ENCODE measurements around the gene ATXN7L1. TPM values are rescaled to one million over a fixed set of nuclear protein-coding genes. Genes with fewer than 3 reads are reported as not detected.
A peak's percentile ranks its signal among the peaks of the same experiment; 100 is the strongest.

Gene ATXN7L1
- total RNA-seq, 1 donor from 2014 or later, result 16.0 TPM

DNA sequence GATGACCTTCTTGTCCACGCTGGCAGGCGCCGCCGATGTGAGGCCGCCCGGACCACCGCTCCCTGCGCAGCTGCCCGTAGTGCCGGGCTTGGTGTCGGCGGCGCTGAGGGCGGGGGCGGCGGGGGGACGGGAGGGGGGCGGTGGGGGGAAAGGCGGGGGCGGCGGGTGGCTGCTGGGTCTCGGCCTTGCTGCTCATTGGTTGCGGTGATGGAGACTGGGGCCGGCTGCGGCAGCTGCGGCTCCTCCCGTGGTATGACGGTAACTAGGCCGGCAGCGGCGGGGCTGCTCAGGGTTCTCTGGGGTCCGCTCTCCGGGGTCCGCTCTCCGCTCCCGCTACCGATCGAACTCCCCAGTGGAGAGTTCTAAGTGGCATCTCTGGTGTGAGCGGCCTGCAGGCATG is 293.3 kb downstream of the ATXN7L1 start:
- no peaks in the 10 kb centered on the region for H3K36me3 Mint-ChIP-seq
- TF ChIP-seq, protein P1, sequence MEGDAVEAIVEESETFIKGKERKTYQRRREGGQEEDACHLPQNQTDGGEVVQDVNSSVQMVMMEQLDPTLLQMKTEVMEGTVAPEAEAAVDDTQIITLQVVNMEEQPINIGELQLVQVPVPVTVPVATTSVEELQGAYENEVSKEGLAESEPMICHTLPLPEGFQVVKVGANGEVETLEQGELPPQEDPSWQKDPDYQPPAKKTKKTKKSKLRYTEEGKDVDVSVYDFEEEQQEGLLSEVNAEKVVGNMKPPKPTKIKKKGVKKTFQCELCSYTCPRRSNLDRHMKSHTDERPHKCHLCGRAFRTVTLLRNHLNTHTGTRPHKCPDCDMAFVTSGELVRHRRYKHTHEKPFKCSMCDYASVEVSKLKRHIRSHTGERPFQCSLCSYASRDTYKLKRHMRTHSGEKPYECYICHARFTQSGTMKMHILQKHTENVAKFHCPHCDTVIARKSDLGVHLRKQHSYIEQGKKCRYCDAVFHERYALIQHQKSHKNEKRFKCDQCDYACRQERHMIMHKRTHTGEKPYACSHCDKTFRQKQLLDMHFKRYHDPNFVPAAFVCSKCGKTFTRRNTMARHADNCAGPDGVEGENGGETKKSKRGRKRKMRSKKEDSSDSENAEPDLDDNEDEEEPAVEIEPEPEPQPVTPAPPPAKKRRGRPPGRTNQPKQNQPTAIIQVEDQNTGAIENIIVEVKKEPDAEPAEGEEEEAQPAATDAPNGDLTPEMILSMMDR (conservative IDR thresholded peaks at IDR 0.05), result no peak
- H3K4me1 Mint-ChIP-seq (ENCODE audit: unreplicated experiment), result peaks cover 18% of the 10 kb centered on the region
- H3K27ac Mint-ChIP-seq, result no peak overlapping the region
- no peaks in the 10 kb centered on the region for H3K9me3 Mint-ChIP-seq
- H3K27me3 Mint-ChIP-seq, result no peaks in the 10 kb centered on the region
- DNase-seq (ENCODE audit: extremely low spot score, unreplicated experiment), result no peak
- no peak overlapping the region for H3K4me3 Mint-ChIP-seq

DNA sequence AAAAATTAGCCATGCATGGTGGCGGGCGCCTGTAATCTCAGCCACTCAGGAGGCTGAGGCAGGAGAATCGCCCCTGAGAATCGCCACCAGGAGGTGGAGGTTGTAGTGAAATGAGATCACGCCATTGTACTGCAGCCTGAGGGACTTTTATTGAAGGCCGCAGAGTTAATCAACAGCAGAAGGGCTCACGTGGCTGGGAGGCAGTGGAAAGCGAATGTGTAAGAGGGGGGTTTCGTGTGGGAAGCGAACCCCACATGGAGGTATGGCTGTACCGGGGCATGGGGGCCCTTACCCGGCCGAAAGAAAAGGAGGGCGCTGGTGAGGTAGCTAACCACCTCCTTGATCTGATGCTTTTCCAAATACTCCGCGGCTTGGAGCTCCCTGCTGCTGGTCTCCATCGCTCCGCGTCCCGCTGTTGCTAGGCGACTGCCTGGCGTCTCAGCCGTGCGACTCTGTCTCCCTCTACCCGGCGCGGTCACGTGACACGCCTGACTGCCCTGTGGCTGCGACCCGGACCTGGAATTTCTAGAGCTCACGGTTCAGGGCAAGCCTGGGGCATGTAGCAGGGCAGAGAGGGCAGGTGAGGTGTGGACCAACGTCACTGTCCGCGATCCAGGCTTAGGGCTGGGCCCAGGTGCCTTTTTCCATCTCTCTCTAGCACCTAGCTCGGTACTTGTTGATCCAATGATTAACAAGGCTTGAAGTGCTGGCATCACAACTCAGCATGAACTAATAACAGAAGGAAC is 295.2 kb downstream of the ATXN7L1 start, which contains the start of gene EFCAB10:
EFCAB10 (minus strand) TSS at position 428 of the 746 bp plus-strand sequence; CDS start at position 398, 30 bp downstream.
- DNase-seq (ENCODE audit: extremely low spot score, unreplicated experiment), result peak; percentile 87
- peak within 1 kb of the TSS; percentile 80 for H3K27ac Mint-ChIP-seq
- H3K4me1 Mint-ChIP-seq (ENCODE audit: unreplicated experiment), result peaks cover 15% of the 10 kb centered on the region
- no peaks in the 10 kb centered on the region for H3K9me3 Mint-ChIP-seq
- no peaks in the 10 kb centered on the region for H3K36me3 Mint-ChIP-seq
- H3K4me3 Mint-ChIP-seq, result peak within 1 kb of the TSS; percentile 87
- TF ChIP-seq, protein P1 (conservative IDR thresholded peaks at IDR 0.05), result peak; percentile 51
- no peaks in the 10 kb centered on the region for H3K27me3 Mint-ChIP-seq

DNA sequence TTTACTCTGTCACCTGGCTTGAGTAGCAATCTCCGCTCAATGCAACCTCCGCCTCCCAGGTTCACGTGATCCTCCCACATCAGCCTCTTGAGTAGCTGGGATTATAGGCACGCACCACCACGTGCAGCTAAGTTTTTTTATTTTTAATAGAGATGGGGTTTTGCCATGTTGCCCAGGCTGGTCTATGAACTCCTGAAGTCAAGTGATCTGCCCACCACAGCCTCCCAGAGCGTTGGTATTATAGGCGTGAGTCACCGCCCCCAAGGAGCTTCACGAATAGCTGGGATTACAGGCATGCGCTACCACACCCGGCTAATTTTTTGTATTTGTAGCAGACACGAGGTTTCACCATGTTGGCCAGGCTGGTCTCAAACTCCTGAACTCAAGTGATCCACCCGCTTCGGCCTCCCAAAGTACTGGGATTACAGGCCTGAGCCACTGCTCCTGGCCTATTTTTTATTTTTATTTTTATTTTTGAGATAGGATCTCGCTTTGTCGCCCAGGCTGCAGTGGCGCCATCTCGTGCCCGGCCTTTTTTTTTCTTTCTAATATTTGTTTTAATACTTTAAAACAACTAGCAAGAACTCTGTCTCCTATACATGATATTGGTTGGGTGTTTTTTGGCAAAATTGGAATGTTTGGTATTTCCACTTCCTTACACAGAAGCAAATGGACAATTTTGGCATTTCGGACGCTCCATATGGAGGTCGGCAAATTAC is 296.2 kb downstream of the ATXN7L1 start:
- no peak overlapping the region for H3K27ac Mint-ChIP-seq

DNA sequence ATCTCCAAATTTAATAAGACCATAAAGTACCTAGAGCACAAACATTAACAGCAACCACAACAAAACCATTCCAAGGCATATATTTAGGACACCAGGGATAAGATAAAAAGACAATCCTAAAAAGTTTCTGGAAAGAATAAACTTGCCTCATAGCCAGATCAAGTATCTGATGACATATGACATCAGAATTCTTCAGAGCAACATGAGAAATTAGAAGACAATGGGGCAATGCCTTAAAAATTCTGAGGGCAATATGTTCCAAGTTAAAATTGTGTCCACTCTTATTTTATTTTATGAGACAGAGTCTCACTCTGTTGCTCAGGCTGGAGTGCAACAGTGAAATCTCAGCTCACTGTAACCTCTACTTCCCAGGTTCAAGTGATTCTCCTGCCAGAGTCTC is 297.9 kb downstream of the ATXN7L1 start:
- H3K27me3 Mint-ChIP-seq, result no peaks in the 10 kb centered on the region
- peaks cover 15% of the 10 kb centered on the region for H3K4me1 Mint-ChIP-seq (ENCODE audit: unreplicated experiment)
- DNase-seq (ENCODE audit: extremely low spot score, unreplicated experiment), result no peak
- TF ChIP-seq, protein P1 (conservative IDR thresholded peaks at IDR 0.05), result no peak
- no peaks in the 10 kb centered on the region for H3K36me3 Mint-ChIP-seq
- H3K4me3 Mint-ChIP-seq, result no peak overlapping the region
- no peaks in the 10 kb centered on the region for H3K9me3 Mint-ChIP-seq
- H3K27ac Mint-ChIP-seq, result no peak overlapping the region

More for the DNA sequence above, 296.2 kb downstream of the ATXN7L1 start:
- peak overlapping the region; percentile 87 for H3K4me3 Mint-ChIP-seq
- H3K27me3 Mint-ChIP-seq, result no peaks in the 10 kb centered on the region
- H3K36me3 Mint-ChIP-seq, result no peaks in the 10 kb centered on the region
- TF ChIP-seq, protein P1 (conservative IDR thresholded peaks at IDR 0.05), result no peak
- H3K4me1 Mint-ChIP-seq (ENCODE audit: unreplicated experiment), result peaks cover 15% of the 10 kb centered on the region
- no peaks in the 10 kb centered on the region for H3K9me3 Mint-ChIP-seq
- DNase-seq (ENCODE audit: extremely low spot score, unreplicated experiment), result no peak

DNA sequence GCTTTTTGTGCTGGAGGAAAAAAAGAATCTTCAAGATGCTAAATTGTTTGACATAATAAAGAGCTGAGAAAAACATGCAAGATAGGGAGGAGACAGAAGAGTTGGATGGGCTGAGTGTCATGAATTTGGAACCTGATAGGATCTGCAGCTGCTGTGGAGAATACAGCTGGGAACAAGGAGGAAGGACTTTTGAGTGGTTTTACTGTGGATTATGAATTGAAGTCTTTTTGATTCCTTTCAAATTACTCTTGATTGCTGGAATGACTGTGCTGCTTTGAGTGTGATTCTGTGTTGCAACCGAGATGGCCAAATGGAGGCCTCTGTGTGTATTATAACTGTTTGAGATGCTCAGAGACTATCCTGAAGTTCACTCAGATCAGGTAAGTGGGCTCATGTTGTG is 299.1 kb downstream of the ATXN7L1 start:
- Mint-ChIP-seq H3K27ac (no peak overlapping the region), H3K27me3 (no peaks in the 10 kb centered on the region), H3K9me3 (no peaks in the 10 kb centered on the region), H3K4me1 (ENCODE audit: unreplicated experiment) (peaks cover 12% of the 10 kb centered on the region), H3K4me3 (no peak overlapping the region), H3K36me3 (no peaks in the 10 kb centered on the region)
- TF ChIP-seq, protein P1 (conservative IDR thresholded peaks at IDR 0.05), result no peak
- DNase-seq (ENCODE audit: extremely low spot score, unreplicated experiment), result no peak

All from type B pancreatic cell (in vitro differentiated cells).